GM12864 (cell line): ENCODE measurements around the gene JAG1.

Source experiments
- DNase-seq: peaks from one replicate; pipeline ENCODE4 v3.0.0-alpha.2; 2011; ENCODE audit warnings: low read depth
- H3K4me3 ChIP-seq: 2 replicates; pipeline ENCODE4 v1.5.1; 2011; ENCODE audit warnings: mild to moderate bottlenecking, low read depth, low read length, control low read depth
- TF ChIP-seq, protein P1 (sequence below): IDR thresholded peaks from 2 replicates; pipeline ENCODE4 v1.5.1; 2011; ENCODE audit warnings: low read depth, mild to moderate bottlenecking, moderate library complexity, low read length, control low read depth, inconsistent platforms; ENCODE audit errors: missing control alignments

JAG1 gene

DNA sequence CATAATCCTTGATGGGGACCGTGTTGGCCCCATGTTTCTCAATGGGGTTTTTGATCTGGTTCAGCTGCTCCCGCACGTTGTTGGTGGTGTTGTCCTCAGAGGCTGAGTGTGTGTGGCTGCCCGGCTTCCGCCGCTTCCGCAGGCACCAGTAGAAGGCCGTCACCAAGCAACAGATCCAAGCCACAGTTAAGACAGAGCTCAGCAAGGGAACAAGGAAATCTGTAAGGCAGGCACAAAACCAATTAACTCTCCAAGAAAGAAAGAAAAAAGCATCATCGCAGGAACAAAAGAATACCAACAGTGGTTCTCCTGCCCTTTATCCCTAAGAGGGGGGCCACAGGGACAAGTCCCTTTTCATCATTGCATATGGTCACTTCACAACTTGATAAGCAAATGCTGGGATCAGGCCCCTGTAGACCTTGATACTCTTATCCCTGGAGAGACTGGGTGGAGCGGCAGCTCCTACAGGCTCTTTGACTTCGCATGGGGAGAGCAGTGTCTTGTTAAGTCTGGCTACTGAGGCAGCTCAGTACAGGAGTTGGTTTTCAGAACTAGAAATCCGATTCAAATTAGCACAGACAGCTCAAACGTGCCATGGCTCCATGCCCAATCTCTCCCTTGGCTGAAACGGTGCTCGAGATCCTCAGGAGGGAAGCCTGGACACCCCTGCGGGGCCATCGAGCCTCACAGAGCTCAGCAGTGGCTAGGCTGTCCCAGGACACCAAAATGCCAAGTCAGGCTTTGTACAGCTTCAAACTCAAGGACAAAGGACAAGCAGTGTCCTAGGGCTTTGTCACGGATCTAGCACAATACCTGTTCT is 33.9 kb downstream of the JAG1 start:
- TF ChIP-seq, protein P1, sequence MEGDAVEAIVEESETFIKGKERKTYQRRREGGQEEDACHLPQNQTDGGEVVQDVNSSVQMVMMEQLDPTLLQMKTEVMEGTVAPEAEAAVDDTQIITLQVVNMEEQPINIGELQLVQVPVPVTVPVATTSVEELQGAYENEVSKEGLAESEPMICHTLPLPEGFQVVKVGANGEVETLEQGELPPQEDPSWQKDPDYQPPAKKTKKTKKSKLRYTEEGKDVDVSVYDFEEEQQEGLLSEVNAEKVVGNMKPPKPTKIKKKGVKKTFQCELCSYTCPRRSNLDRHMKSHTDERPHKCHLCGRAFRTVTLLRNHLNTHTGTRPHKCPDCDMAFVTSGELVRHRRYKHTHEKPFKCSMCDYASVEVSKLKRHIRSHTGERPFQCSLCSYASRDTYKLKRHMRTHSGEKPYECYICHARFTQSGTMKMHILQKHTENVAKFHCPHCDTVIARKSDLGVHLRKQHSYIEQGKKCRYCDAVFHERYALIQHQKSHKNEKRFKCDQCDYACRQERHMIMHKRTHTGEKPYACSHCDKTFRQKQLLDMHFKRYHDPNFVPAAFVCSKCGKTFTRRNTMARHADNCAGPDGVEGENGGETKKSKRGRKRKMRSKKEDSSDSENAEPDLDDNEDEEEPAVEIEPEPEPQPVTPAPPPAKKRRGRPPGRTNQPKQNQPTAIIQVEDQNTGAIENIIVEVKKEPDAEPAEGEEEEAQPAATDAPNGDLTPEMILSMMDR: no peak
- no peak overlapping the region for H3K4me3 ChIP-seq

DNA sequence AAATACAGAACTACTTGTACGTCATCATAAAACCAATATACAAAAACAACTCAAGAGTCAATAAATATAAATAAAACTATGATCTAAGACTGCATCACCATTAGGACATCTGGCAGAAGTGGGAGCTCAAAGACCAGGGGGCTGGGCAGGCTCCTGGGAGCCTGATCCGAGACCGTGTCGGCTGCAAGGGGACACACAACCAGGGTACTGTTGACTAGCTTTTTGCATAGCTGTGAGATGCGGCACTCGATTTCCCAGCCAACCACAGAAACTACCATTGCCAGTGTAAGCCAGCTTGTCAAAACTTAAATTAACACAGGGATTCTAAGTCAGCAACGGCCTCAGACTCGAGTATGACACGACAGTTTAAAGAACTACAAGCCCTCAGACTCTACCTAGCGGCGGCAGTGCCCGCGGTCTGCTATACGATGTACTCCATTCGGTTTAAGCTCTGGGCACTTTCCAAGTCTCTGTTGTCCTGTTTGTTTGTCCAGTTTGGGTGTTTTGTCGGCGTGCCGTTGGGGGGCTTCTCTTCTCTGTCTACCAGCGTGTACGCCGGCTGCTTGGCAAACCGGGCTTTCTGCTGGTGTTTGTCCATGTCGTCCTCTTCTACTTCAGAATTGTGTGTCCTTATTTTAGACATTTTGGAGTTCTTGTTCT is 34.6 kb downstream of the JAG1 start:
- DNase-seq: no peak
- no peak overlapping the region for H3K4me3 ChIP-seq
- TF ChIP-seq, protein P1: no peak

More for the DNA sequence above, 33.9 kb downstream of the JAG1 start:
- DNase-seq: no peak

DNA sequence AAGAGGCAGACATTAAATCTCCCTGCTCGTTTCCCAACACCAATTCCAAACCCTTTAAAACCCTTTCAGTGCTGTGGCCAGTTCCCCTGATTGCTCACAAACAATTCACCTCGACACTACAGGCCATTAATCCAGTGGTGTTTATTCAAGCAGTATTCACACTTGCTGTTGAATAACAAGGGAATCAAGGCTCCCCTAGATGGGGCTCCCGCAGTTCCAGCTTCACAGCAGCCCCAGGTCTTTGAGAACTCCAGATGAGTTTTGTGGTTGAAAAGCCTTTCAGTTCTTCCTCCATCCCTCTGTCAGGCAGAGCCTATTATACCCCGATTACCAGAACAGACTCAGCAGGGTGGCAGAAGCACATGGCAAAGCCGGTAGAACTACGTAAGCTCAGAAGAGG is 36.2 kb downstream of the JAG1 start:
- TF ChIP-seq, protein P1: no peak

DNA sequence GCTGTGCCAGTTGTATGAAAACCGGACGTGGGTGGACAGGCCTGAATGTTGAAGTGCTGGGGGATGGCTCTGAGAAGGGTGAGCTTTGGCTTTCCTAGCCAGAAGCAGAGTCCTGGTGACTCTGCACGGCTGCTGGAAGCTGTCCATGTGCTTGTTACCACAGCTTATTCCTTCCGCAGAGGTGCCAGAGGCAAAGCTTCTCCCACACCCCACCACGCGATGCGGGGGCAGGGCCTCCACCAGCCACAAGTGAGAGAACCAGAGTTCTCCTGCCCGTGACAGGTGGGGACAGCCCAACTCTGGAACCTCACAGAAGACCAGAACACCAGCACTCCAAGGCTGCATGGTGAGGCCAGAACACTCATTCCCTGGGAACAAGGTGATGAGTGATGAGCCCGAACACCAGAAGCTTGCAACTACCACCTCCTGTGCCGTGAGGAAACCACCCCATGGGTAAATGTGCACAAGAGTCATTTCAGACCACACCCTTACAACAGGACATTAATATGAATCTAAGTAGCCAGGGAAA is 36.7 kb downstream of the JAG1 start:
- TF ChIP-seq, protein P1: no peak
- DNase-seq: no peak
- no peak overlapping the region for H3K4me3 ChIP-seq

More for the DNA sequence above, 36.2 kb downstream of the JAG1 start:
- no peak for DNase-seq
- H3K4me3 ChIP-seq: no peak overlapping the region

DNA sequence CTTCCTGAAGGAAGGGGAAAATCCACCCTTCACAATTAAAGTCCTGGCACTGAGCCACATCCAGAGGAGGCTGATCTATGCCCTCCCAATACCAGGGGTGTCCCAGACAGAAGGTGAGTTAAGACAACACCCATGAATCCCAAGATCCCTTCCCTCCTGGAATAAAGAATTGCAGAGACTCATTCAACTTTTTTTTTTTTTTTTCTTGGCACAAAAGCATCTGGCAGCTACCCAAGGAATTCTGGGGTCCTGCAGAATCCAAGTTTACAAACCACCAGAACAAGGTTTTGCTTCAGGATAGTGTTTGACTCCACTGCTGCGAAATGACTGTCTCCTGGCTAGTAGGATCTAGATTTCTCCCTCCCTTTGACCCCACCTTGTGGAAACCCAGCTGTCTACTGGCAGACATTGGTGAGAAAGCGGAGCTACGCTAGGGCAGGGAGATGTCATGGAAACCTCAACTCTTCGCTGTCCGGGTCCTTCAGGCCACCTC is 37.4 kb downstream of the JAG1 start:
- DNase-seq: no peak
- H3K4me3 ChIP-seq: no peak overlapping the region
- TF ChIP-seq, protein P1: no peak

DNA sequence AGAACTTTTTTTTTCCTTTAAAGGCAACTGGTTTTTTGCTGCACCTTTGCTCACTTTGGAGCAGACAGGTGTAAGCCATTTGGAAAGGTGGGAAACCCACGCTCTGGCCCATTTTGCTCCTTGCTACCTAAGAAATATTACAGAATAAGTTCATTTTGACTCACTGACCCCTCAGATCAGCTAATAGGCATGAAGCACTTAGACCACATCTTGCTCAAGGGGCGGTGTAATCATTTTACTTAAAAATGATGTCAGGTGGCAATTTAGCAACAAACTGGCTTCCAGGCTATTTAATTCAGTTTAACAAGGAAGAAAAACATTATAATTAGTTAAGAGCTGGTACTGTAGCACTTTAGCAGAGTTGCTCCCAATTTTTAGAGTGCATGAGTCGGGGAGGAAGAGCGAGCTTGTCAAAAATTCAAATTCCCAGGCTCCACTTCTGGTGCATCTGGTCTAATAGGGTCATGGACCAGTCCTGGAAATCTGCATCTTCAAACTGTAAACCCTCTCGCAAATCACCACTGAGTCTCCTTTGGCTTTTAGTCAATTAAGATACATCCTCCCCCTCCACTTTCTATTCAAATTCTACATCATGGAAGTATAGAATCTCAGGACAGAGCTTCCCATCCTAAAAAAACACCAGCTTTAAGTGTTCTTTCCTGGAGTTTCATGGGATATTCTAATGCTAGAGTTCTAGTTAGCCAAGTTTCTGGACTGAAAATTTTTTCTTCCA is 38.2 kb downstream of the JAG1 start:
- H3K4me3 ChIP-seq: no peak overlapping the region
- TF ChIP-seq, protein P1: no peak
- DNase-seq: no peak
